ENCODE results near the gene CCSAP.

CCSAP gene

DNA sequence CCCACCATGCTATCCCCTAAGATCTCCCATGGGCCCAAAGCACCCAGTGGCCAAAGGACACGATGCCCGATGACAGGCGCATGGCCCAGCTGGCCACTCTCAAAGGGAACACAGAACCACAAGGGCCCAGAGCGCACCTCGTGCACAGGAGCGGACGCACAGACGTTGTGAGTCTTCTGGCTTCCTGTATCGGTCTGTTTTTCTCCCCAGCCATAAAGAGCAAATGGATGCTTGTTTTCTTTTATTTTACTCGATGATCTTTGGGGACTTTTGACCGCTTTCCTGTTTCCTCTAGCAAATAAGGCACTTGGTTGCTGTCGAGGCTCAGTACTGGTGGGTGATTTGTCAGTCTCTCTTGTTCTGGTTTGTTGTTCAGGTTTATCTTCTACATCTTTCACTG, 16.2 kb downstream of the CCSAP start:
- Histone ChIP-seq H3K4me1 (ENCODE audit: control insufficient read depth, insufficient read depth, low read length) (0 out of 2 replicates have a peak, but pooled peaks cover 6% of the 10 kb centered on the region), H3K27ac (ENCODE audit: extremely low read depth, low read depth, low read length) (no peak overlapping the region), H3K9me3 (ENCODE audit: control insufficient read depth, insufficient read depth, low read depth, low read length) (no peaks in the 10 kb centered on the region), H3K4me3 (ENCODE audit: low read depth, low read length) (no peak overlapping the region), H3K36me3 (ENCODE audit: control insufficient read depth in 2 of 2, insufficient read depth in 1 of 2, low read length in 2 of 2) (peaks cover 43 to 66% of the 10 kb centered on the region in 2 experiments)
- TF ChIP-seq ZNF747 (tag by site-specific recombination; IDR thresholded peaks at IDR 0.05) (no peak), MZF1 (tag by site-specific recombination; IDR thresholded peaks at IDR 0.05; ENCODE audit: borderline replicate concordance) (no peak), HOXC10 (CRISPR knock-in tag; IDR thresholded peaks at IDR 0.05) (no peak), YY1 (tag by site-specific recombination; IDR thresholded peaks at IDR 0.05) (no peak), ZNF211 (tag by site-specific recombination; IDR thresholded peaks at IDR 0.05; ENCODE audit: low read depth) (no peak), ZNF324 (tag by site-specific recombination; IDR thresholded peaks at IDR 0.05) (no peak), SP2 (tag by site-specific recombination; IDR thresholded peaks at IDR 0.05) (no peak), ZNF24 (tag by site-specific recombination; IDR thresholded peaks at IDR 0.05) (no peak), ZBTB6 (tag by site-specific recombination; IDR thresholded peaks at IDR 0.05) (no peak), ZNF274 (IDR thresholded peaks at IDR 0.05; ENCODE audit: low read length) (no peak), ZNF274 (tag by site-specific recombination; IDR thresholded peaks at IDR 0.05; ENCODE audit: borderline replicate concordance) (no peak), ZNF48 (tag by site-specific recombination; IDR thresholded peaks at IDR 0.05) (no peak), ZNF514 (tag by site-specific recombination; IDR thresholded peaks at IDR 0.05) (no peak), KLF7 (tag by site-specific recombination; IDR thresholded peaks at IDR 0.05; ENCODE audit: borderline replicate concordance) (no peak), ZNF561 (tag by site-specific recombination; IDR thresholded peaks at IDR 0.05; ENCODE audit: borderline replicate concordance) (no peak), ZNF792 (tag by site-specific recombination; IDR thresholded peaks at IDR 0.05) (no peak), ZNF433 (tag by site-specific recombination; IDR thresholded peaks at IDR 0.05; ENCODE audit: low read depth) (no peak), ZNF558 (tag by site-specific recombination; IDR thresholded peaks at IDR 0.05) (no peak), ZNF596 (tag by site-specific recombination; IDR thresholded peaks at IDR 0.05) (no peak), ZNF776 (tag by site-specific recombination; IDR thresholded peaks at IDR 0.05; ENCODE audit: borderline replicate concordance) (no peak)
- TF ChIP-seq, protein P1, sequence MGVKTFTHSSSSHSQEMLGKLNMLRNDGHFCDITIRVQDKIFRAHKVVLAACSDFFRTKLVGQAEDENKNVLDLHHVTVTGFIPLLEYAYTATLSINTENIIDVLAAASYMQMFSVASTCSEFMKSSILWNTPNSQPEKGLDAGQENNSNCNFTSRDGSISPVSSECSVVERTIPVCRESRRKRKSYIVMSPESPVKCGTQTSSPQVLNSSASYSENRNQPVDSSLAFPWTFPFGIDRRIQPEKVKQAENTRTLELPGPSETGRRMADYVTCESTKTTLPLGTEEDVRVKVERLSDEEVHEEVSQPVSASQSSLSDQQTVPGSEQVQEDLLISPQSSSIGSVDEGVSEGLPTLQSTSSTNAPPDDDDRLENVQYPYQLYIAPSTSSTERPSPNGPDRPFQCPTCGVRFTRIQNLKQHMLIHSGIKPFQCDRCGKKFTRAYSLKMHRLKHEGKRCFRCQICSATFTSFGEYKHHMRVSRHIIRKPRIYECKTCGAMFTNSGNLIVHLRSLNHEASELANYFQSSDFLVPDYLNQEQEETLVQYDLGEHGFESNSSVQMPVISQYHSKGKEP (tag by site-specific recombination; IDR thresholded peaks at IDR 0.05) = no peak
- ChIA-PET CTCF (interaction anchor here (1.7 kb wide), 1 partner anchor 68 kb away, joined by 5 read pairs; no protein-coding TSS in a partner anchor), POLR2A (no interaction called here)

GRCh38 chr1:229325853-229326487, 16.9 kb downstream of the CCSAP start:
- peaks cover 49 to 73% of the 10 kb centered on the region in 2 experiments for H3K36me3 ChIP-seq (ENCODE audit: control insufficient read depth in 2 of 2, insufficient read depth in 1 of 2, low read length in 2 of 2)
- 0 out of 2 replicates have a peak, but pooled peaks cover 6% of the 10 kb centered on the region for H3K4me1 ChIP-seq (ENCODE audit: control insufficient read depth, insufficient read depth, low read length)
- CTCF ChIA-PET = interaction anchor here (0.6 to 1.7 kb wide), 5 partner anchors 15 to 620 kb away, joined by 3 to 5 read pairs (median 4); no protein-coding TSS in a partner anchor
- no peak overlapping the region for H3K4me3 ChIP-seq (ENCODE audit: low read depth, low read length)
- TF ChIP-seq ZNF184 (tag by site-specific recombination; IDR thresholded peaks at IDR 0.05) = no peak
- no peak for TF ChIP-seq PRDM10 (tag by site-specific recombination; IDR thresholded peaks at IDR 0.05)
- TF ChIP-seq ZFHX2 (tag by site-specific recombination; conservative IDR thresholded peaks at IDR 0.05) = no peak
- no peak for TF ChIP-seq ZNF473 (tag by site-specific recombination; IDR thresholded peaks at IDR 0.05)
- no peak for TF ChIP-seq ZNF302 (tag by site-specific recombination; IDR thresholded peaks at IDR 0.05; ENCODE audit: low read depth)
- H3K9me3 ChIP-seq (ENCODE audit: control insufficient read depth, insufficient read depth, low read depth, low read length) = no peaks in the 10 kb centered on the region
- no peak overlapping the region for H3K27ac ChIP-seq (ENCODE audit: extremely low read depth, low read depth, low read length)
- POLR2A ChIA-PET = no interaction called here
